Measurements from ENCODE around the gene MRPS26. TPM values are rescaled to one million over a fixed set of nuclear protein-coding genes. Genes with fewer than 3 reads are reported as not detected.

MRPS26 gene
- total RNA-seq, 3 donors from 2014 or later (not counting 1 experiment from before 2014, with no cell fraction given), result 17.5 to 21.3 (median 19.1) TPM

DNA sequence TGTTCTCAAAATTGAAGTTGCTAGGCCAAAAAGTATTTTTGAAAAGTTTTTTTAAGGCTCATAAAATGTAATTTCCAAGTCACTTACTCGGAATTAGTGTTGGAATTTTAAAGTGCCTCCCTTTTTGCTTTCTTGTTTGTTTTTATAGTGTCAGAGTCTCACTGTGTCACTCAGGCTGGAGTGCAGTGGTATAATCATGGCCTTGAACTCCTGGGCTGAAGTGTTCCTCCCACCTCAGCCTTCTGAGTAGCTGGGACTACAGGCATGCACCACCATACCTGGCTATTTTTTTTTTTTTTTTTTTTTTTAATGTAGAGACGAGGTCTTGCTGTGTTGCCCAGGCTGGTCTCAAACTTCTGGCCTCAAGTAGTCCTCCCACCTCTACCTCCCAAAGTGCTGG is 42.4 kb upstream of the MRPS26 start:
- 100% methylated on average over 1 of the region's 2 CpGs for WGBS (ENCODE audit: insufficient coverage)
- Mint-ChIP-seq H3K36me3 (peaks cover 24% of the 10 kb centered on the region), H3K27me3 (ENCODE audit: low read depth in 2 of 2) (no peaks in the 10 kb centered on the region), H3K4me1 (no peaks in the 10 kb centered on the region), H3K4me3 (no peak overlapping the region), H3K27ac (no peak overlapping the region), H3K9me3 (no peaks in the 10 kb centered on the region)
- H3K4me3 ChIP-seq (ENCODE audit: low read length), result no peak overlapping the region
- H3K27ac ChIP-seq (ENCODE audit: low read length), result no peak overlapping the region
- DNase-seq (no peak), ATAC-seq (no peak)
- H3K9me3 ChIP-seq (ENCODE audit: control insufficient read depth, insufficient read depth, low read length), result no peaks in the 10 kb centered on the region
- TF ChIP-seq, protein P1, sequence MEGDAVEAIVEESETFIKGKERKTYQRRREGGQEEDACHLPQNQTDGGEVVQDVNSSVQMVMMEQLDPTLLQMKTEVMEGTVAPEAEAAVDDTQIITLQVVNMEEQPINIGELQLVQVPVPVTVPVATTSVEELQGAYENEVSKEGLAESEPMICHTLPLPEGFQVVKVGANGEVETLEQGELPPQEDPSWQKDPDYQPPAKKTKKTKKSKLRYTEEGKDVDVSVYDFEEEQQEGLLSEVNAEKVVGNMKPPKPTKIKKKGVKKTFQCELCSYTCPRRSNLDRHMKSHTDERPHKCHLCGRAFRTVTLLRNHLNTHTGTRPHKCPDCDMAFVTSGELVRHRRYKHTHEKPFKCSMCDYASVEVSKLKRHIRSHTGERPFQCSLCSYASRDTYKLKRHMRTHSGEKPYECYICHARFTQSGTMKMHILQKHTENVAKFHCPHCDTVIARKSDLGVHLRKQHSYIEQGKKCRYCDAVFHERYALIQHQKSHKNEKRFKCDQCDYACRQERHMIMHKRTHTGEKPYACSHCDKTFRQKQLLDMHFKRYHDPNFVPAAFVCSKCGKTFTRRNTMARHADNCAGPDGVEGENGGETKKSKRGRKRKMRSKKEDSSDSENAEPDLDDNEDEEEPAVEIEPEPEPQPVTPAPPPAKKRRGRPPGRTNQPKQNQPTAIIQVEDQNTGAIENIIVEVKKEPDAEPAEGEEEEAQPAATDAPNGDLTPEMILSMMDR (IDR thresholded peaks at IDR 0.05), result no peak
- peaks cover 46% of the 10 kb centered on the region for H3K36me3 ChIP-seq (ENCODE audit: control insufficient read depth, insufficient read depth, low read length)
- intact Hi-C loops (cut with micrococcal nuclease), result loop anchor here (5.0 kb wide), 2 partner anchors 151 to 251 kb away; no protein-coding TSS in a partner anchor
- no peaks in the 10 kb centered on the region for H3K4me1 ChIP-seq (ENCODE audit: control insufficient read depth, insufficient read depth, low read length)
- H3K27me3 ChIP-seq (ENCODE audit: control insufficient read depth, insufficient read depth, low read length), result no peaks in the 10 kb centered on the region

DNA sequence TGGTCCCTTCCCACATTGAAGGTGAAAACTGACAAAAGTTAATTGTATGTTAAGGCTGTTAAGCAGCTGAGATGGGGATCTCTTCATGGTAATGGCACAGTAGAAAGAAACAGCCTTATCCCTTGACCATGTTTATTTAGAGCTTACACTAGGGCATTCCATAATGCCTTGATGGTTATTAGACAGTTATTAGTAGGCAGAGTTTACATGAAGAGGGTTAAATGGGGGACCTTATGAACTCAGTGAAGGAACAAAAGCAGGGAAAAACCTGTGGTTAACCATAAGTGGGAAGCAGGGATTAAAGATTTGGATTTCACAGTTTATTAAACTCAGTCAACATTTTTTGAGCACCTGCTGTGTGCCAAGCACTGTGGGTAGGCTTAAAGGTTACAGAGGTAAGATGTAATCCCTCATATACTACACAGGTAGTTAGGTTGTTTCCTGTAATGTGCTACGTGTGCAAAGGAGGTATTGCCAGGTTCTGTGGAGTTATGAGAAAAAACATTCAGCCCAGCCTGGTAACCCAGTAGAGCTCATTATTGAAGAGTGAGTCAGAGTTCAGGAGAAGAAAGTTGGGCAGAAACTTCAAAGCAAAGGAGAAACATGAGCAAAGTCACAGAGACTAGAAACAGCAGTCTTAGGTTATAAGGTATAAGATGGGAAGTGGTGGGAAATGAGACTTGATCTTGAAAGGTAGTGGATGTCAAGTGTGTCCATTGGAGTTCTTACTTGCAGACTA is 34.7 kb upstream of the MRPS26 start:
- no peak overlapping the region for H3K4me3 Mint-ChIP-seq
- ATAC-seq, result no peak
- intact Hi-C loops (cut with micrococcal nuclease), result no loop called here

DNA sequence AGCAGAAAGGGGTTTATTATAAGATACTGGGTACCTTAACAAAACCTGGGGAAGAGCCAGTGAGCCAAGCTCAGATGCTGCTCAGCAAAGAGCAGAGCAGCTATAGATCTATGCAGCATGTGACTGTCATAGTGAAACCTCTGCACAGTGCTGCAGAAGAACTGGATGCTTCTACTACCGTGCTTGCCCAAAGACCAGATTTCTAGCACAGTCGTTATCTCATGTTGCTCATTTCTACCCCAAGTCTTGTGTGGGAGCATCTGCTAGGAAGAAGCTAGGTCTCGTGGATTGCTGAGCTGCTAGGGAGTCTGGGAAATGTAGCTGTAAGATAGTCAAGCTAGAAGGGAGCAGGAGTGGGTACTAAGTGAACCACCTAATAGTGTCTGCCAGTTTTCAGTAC is 34.1 kb upstream of the MRPS26 start:
- WGBS (ENCODE audit: insufficient coverage), result 87% methylated on average over 3 of the region's 3 CpGs
- H3K4me3 Mint-ChIP-seq, result no peak overlapping the region
- H3K27me3 ChIP-seq (ENCODE audit: control insufficient read depth, insufficient read depth, low read length), result no peaks in the 10 kb centered on the region
- DNase-seq, result no peak
- intact Hi-C loops (cut with micrococcal nuclease), result no loop called here
- no peaks in the 10 kb centered on the region for H3K9me3 ChIP-seq (ENCODE audit: control insufficient read depth, insufficient read depth, low read length)
- H3K36me3 Mint-ChIP-seq, result peaks cover 13% of the 10 kb centered on the region
- no peaks in the 10 kb centered on the region for H3K9me3 Mint-ChIP-seq
- H3K27me3 Mint-ChIP-seq (ENCODE audit: low read depth in 2 of 2), result no peaks in the 10 kb centered on the region
- peaks cover 0 to 4% of the 10 kb centered on the region in 2 donors for H3K4me1 Mint-ChIP-seq
- peak overlapping the region; percentile 1 to 42 for H3K27ac Mint-ChIP-seq
- H3K36me3 ChIP-seq (ENCODE audit: control insufficient read depth, insufficient read depth, low read length), result peaks cover 56% of the 10 kb centered on the region
- no peak for ATAC-seq
- TF ChIP-seq, protein P1 (IDR thresholded peaks at IDR 0.05), result no peak
- H3K27ac ChIP-seq (ENCODE audit: low read length), result no peak overlapping the region
- no peaks in the 10 kb centered on the region for H3K4me1 ChIP-seq (ENCODE audit: control insufficient read depth, insufficient read depth, low read length)
- no peak overlapping the region for H3K4me3 ChIP-seq (ENCODE audit: low read length)

More for the DNA sequence above, 34.7 kb upstream of the MRPS26 start:
- peaks cover 60% of the 10 kb centered on the region for H3K36me3 ChIP-seq (ENCODE audit: control insufficient read depth, insufficient read depth, low read length)
- Mint-ChIP-seq H3K27me3 (ENCODE audit: low read depth in 2 of 2) (no peaks in the 10 kb centered on the region), H3K9me3 (no peaks in the 10 kb centered on the region), H3K36me3 (peaks cover 13% of the 10 kb centered on the region), H3K27ac (peak overlapping the region; percentile 2 to 41), H3K4me1 (peaks cover 0 to 4% of the 10 kb centered on the region in 2 donors)
- H3K27me3 ChIP-seq (ENCODE audit: control insufficient read depth, insufficient read depth, low read length), result no peaks in the 10 kb centered on the region
- DNase-seq, result no peak
- TF ChIP-seq, protein P1 (IDR thresholded peaks at IDR 0.05), result no peak
- no peak overlapping the region for H3K27ac ChIP-seq (ENCODE audit: low read length)
- no peaks in the 10 kb centered on the region for H3K9me3 ChIP-seq (ENCODE audit: control insufficient read depth, insufficient read depth, low read length)
- 58% methylated on average over 1 of the region's 1 CpG for WGBS (ENCODE audit: insufficient coverage)
- no peaks in the 10 kb centered on the region for H3K4me1 ChIP-seq (ENCODE audit: control insufficient read depth, insufficient read depth, low read length)
- no peak overlapping the region for H3K4me3 ChIP-seq (ENCODE audit: low read length)

Measured in natural killer cell (primary cell).